Measurements from ENCODE around the gene FANCL. TPM values are rescaled to one million over a fixed set of nuclear protein-coding genes. Genes with fewer than 3 reads are reported as not detected.

FANCL gene
- total and polyA plus RNA-seq, 9 of the 15 experiments (the other 6 are each of a cell fraction or from before 2014, with no cell fraction given), result 36.7 to 120 (median 58.5) TPM

DNA sequence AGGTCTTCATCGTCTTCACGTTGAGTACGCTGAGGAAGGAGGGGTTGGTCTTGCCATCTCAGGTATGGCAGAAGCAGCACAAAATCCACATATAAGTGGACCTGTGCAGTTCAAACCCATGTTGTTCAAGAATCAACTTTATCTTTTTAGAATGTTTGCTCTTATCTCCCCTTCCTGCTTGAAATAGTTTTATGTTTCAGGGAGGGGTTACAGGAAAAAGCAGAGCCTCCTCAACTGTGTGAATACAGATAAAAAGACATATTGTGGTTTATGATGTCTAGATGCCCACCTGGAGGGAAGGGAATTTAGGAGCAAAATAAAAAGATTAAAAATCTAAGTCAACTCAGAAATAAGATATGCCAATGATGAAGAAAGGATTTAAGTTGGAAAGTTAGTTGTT is 118.6 kb downstream of the FANCL start (continued):
- no peak for TF ChIP-seq CHD2 (IDR thresholded peaks at IDR 0.05; ENCODE audit: low read depth, low read length)
- peak; percentile 31; the same call in 1 of the 2 replicates for TF ChIP-seq CREB1 (IDR thresholded peaks at IDR 0.05)
- no peak for TF ChIP-seq CREB1 (CRISPR knock-in tag; IDR thresholded peaks at IDR 0.05)
- TF ChIP-seq NBN (IDR thresholded peaks at IDR 0.05; ENCODE audit: low read depth), result no peak
- peak; percentile 69; the same call in 1 of the 2 replicates for TF ChIP-seq ZEB2 (IDR thresholded peaks at IDR 0.05)
- TF ChIP-seq, protein P1, sequence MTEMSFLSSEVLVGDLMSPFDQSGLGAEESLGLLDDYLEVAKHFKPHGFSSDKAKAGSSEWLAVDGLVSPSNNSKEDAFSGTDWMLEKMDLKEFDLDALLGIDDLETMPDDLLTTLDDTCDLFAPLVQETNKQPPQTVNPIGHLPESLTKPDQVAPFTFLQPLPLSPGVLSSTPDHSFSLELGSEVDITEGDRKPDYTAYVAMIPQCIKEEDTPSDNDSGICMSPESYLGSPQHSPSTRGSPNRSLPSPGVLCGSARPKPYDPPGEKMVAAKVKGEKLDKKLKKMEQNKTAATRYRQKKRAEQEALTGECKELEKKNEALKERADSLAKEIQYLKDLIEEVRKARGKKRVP (CRISPR knock-in tag; IDR thresholded peaks at IDR 0.05), result no peak
- TF ChIP-seq PTBP1 (IDR thresholded peaks at IDR 0.05; ENCODE audit: low read depth, low read length), result no peak
- TF ChIP-seq, protein P2, sequence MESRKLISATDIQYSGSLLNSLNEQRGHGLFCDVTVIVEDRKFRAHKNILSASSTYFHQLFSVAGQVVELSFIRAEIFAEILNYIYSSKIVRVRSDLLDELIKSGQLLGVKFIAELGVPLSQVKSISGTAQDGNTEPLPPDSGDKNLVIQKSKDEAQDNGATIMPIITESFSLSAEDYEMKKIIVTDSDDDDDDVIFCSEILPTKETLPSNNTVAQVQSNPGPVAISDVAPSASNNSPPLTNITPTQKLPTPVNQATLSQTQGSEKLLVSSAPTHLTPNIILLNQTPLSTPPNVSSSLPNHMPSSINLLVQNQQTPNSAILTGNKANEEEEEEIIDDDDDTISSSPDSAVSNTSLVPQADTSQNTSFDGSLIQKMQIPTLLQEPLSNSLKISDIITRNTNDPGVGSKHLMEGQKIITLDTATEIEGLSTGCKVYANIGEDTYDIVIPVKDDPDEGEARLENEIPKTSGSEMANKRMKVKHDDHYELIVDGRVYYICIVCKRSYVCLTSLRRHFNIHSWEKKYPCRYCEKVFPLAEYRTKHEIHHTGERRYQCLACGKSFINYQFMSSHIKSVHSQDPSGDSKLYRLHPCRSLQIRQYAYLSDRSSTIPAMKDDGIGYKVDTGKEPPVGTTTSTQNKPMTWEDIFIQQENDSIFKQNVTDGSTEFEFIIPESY (CRISPR knock-in tag; IDR thresholded peaks at IDR 0.05), result no peak
- no peak for TF ChIP-seq HDAC6 (IDR thresholded peaks at IDR 0.05; ENCODE audit: low read depth, low read length)
- TF ChIP-seq, protein P3, sequence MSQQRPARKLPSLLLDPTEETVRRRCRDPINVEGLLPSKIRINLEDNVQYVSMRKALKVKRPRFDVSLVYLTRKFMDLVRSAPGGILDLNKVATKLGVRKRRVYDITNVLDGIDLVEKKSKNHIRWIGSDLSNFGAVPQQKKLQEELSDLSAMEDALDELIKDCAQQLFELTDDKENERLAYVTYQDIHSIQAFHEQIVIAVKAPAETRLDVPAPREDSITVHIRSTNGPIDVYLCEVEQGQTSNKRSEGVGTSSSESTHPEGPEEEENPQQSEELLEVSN (IDR thresholded peaks at IDR 0.05; ENCODE audit: borderline replicate concordance in 1 of 2, extremely low read depth in 1 of 2, insufficient read depth in 1 of 2, insufficient read length in 1 of 2, low read depth in 1 of 2, low read length in 1 of 2, poor library complexity in 1 of 2, severe bottlenecking in 1 of 2), result no peak
- TF ChIP-seq ZKSCAN1 (IDR thresholded peaks at IDR 0.05; ENCODE audit: low read depth, low read length), result no peak
- TF ChIP-seq, protein P4, sequence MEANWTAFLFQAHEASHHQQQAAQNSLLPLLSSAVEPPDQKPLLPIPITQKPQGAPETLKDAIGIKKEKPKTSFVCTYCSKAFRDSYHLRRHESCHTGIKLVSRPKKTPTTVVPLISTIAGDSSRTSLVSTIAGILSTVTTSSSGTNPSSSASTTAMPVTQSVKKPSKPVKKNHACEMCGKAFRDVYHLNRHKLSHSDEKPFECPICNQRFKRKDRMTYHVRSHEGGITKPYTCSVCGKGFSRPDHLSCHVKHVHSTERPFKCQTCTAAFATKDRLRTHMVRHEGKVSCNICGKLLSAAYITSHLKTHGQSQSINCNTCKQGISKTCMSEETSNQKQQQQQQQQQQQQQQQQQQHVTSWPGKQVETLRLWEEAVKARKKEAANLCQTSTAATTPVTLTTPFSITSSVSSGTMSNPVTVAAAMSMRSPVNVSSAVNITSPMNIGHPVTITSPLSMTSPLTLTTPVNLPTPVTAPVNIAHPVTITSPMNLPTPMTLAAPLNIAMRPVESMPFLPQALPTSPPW (CRISPR knock-in tag; IDR thresholded peaks at IDR 0.05), result peak; percentile 63
- TF ChIP-seq ZNF668 (CRISPR knock-in tag; IDR thresholded peaks at IDR 0.05), result no peak
- peak; percentile 74; the same call in 1 of the 2 replicates for TF ChIP-seq SOX6 (IDR thresholded peaks at IDR 0.05)

Data from K562 (cell line).